ENCODE results near the gene PPP3CB. TPM values are rescaled to one million over a fixed set of nuclear protein-coding genes. Genes with fewer than 3 reads are reported as not detected.

The PPP3CB gene
- total RNA-seq, 1 experiment from 2014 or later, result 43.8 TPM

GRCh38 chr10:73459683-73460314 lies 36.0 kb downstream of the PPP3CB start:
- ChIA-PET POLR2A (ENCODE audit: unreplicated experiment) (interaction anchor here (0.6 kb wide), 1 partner anchor 663 kb away, joined by 4 read pairs; no protein-coding TSS in a partner anchor), CTCF (no interaction called here)
- BruUV-seq (replicated peaks), result no TSS peak
- Histone ChIP-seq H4K20me1 (ENCODE audit: low read length) (no peaks in the 10 kb centered on the region), H3K79me2 (ENCODE audit: low read length) (no peaks in the 10 kb centered on the region), H3K27ac (ENCODE audit: low read length) (no peak overlapping the region), H3K9me3 (ENCODE audit: low read length) (no peaks in the 10 kb centered on the region), H3K9ac (ENCODE audit: low read length) (no peak overlapping the region), H3F3A (ENCODE audit: low read length, unreplicated experiment) (no peaks in the 10 kb centered on the region), H2AFZ (ENCODE audit: low read length) (no peak overlapping the region), H3K27me3 (ENCODE audit: low read length) (no peaks in the 10 kb centered on the region), H3K4me1 (ENCODE audit: insufficient read depth, low read length) (no peaks in the 10 kb centered on the region), H3K4me2 (ENCODE audit: low read length) (no peak overlapping the region), H3K9me2 (replicated peaks; ENCODE audit: low read length) (no peaks in the 10 kb centered on the region), H3K4me3 (ENCODE audit: low read length) (no peak overlapping the region), H3K36me3 (ENCODE audit: low read depth, low read length) (peaks cover 2% of the 10 kb centered on the region; the same call in 1 of the 2 replicates)
- DNase-seq (no peak), ATAC-seq (no peak)
- TF ChIP-seq EZH2phosphoT487 (IDR thresholded peaks at IDR 0.05; ENCODE audit: borderline replicate concordance, low read length), result no peak
- intact Hi-C loops (cut with micrococcal nuclease), result no loop called here

DNA sequence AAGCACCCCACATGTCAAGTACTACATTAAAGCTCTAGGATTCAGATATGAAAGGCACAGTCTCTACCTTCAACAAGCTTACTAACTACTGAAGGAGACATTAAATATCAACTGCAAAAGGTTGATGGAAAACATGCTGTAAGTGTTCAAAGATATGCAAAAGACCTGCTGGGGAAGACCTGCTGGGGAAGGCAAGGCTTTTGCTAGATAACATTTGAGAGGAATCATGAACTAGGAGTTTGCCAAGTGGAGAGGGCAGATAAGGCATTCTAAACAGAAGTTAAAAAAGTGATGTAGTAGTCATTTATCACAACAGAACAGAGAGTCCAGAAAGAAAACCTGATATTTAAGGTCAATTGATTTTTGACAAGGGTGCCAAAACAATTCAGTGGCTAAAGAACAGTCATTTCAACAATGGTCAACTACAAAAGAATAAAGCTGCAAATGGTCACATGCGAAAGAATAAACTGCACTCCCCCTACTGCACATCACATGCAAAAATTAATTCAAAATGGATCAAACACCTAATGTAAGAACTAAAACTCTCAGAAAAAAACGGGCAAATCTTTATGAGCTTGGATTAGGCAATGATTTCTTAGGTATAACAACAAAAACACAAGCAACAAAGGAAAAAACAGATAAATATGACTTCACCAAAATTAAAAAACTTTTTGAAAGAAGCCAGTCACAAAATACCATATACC lies 39.5 kb downstream of the PPP3CB start:
- Histone ChIP-seq H3K27ac (ENCODE audit: low read length) (no peak overlapping the region), H3K36me3 (ENCODE audit: low read depth, low read length) (peaks cover 6% of the 10 kb centered on the region; the same call in 1 of the 2 replicates), H3K9ac (ENCODE audit: low read length) (no peak overlapping the region), H3K27me3 (ENCODE audit: low read length) (no peaks in the 10 kb centered on the region), H3K4me1 (ENCODE audit: insufficient read depth, low read length) (no peaks in the 10 kb centered on the region), H3K4me2 (ENCODE audit: low read length) (no peak overlapping the region), H3F3A (ENCODE audit: low read length, unreplicated experiment) (no peaks in the 10 kb centered on the region), H3K79me2 (ENCODE audit: low read length) (no peaks in the 10 kb centered on the region), H3K9me2 (replicated peaks; ENCODE audit: low read length) (no peaks in the 10 kb centered on the region), H3K4me3 (ENCODE audit: low read length) (no peak overlapping the region), H2AFZ (ENCODE audit: low read length) (no peak overlapping the region), H3K9me3 (ENCODE audit: low read length) (no peaks in the 10 kb centered on the region), H4K20me1 (ENCODE audit: low read length) (no peaks in the 10 kb centered on the region)
- DNase-seq (no peak), ATAC-seq (no peak)
- TF ChIP-seq, protein P1, sequence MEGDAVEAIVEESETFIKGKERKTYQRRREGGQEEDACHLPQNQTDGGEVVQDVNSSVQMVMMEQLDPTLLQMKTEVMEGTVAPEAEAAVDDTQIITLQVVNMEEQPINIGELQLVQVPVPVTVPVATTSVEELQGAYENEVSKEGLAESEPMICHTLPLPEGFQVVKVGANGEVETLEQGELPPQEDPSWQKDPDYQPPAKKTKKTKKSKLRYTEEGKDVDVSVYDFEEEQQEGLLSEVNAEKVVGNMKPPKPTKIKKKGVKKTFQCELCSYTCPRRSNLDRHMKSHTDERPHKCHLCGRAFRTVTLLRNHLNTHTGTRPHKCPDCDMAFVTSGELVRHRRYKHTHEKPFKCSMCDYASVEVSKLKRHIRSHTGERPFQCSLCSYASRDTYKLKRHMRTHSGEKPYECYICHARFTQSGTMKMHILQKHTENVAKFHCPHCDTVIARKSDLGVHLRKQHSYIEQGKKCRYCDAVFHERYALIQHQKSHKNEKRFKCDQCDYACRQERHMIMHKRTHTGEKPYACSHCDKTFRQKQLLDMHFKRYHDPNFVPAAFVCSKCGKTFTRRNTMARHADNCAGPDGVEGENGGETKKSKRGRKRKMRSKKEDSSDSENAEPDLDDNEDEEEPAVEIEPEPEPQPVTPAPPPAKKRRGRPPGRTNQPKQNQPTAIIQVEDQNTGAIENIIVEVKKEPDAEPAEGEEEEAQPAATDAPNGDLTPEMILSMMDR (conservative IDR thresholded peaks at IDR 0.05; ENCODE audit: low read depth, low read length), result peak; percentile 51
- TF ChIP-seq EZH2 (IDR thresholded peaks at IDR 0.05; ENCODE audit: low read length, unreplicated experiment), result no peak
- no peak for TF ChIP-seq EZH2phosphoT487 (IDR thresholded peaks at IDR 0.05; ENCODE audit: borderline replicate concordance, low read length)
- CTCF ChIA-PET, result interaction anchor here (0.6 kb wide), 2 partner anchors 14 to 193 kb away, joined by 3 to 4 read pairs; no protein-coding TSS in a partner anchor
- POLR2A ChIA-PET (ENCODE audit: unreplicated experiment), result interaction anchor here (0.7 kb wide), 1 partner anchor 42 kb away, joined by 3 read pairs; no protein-coding TSS in a partner anchor
- intact Hi-C loops (cut with micrococcal nuclease), result no loop called here
- no TSS peak for BruUV-seq (replicated peaks)

DNA sequence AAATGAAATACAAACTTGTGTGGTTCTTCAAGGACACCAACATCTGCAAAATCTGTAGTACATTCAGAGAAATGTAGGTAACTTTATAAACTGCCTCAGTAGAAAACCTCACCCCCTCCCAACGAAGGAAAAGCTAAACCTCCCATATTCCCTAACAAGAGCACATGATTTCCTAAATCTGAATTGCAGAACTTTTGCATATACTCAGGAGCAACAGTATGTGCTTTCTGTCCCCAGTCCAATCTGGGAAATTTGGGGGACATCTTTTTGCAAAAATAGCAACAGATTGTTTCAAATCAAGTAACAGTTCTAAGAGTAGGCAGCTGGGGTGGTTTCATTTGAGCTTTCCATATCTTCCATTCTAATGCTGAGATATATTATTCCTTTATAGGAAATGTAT lies 46.7 kb downstream of the PPP3CB start:
- DNase-seq, result no peak
- no peak overlapping the region for H3K4me3 ChIP-seq (ENCODE audit: low read length)
- H3F3A ChIP-seq (ENCODE audit: low read length, unreplicated experiment), result no peaks in the 10 kb centered on the region
- no peaks in the 10 kb centered on the region for H3K9me2 ChIP-seq (replicated peaks; ENCODE audit: low read length)
- ATAC-seq, result no peak
- 0 out of 2 replicates have a peak, but pooled peaks cover 5% of the 10 kb centered on the region for H3K27me3 ChIP-seq (ENCODE audit: low read length)
- no TSS peak for BruUV-seq (replicated peaks)
- no peak overlapping the region for H3K4me2 ChIP-seq (ENCODE audit: low read length)
- H3K9me3 ChIP-seq (ENCODE audit: low read length), result no peaks in the 10 kb centered on the region
- no peaks in the 10 kb centered on the region for H3K4me1 ChIP-seq (ENCODE audit: insufficient read depth, low read length)
- no peak overlapping the region for H3K27ac ChIP-seq (ENCODE audit: low read length)
- TF ChIP-seq EZH2 (IDR thresholded peaks at IDR 0.05; ENCODE audit: low read length, unreplicated experiment) (no peak), EZH2phosphoT487 (IDR thresholded peaks at IDR 0.05; ENCODE audit: borderline replicate concordance, low read length) (no peak)
- TF ChIP-seq, protein P1 (conservative IDR thresholded peaks at IDR 0.05; ENCODE audit: low read depth, low read length), result no peak
- H3K79me2 ChIP-seq (ENCODE audit: low read length), result no peaks in the 10 kb centered on the region
- H4K20me1 ChIP-seq (ENCODE audit: low read length), result no peaks in the 10 kb centered on the region
- ChIA-PET POLR2A (ENCODE audit: unreplicated experiment) (interaction anchor here (0.7 kb wide), 1 partner anchor 654 kb away, joined by 4 read pairs; no protein-coding TSS in a partner anchor), CTCF (no interaction called here)
- H2AFZ ChIP-seq (ENCODE audit: low read length), result no peak overlapping the region
- intact Hi-C loops (cut with micrococcal nuclease), result no loop called here
- H3K36me3 ChIP-seq (ENCODE audit: low read depth, low read length), result peaks cover 4% of the 10 kb centered on the region; the same call in 1 of the 2 replicates
- no peak overlapping the region for H3K9ac ChIP-seq (ENCODE audit: low read length)
